Measurements from ENCODE around the gene FSTL4. TPM values are rescaled to one million over a fixed set of nuclear protein-coding genes. Genes with fewer than 3 reads are reported as not detected.

The FSTL4 gene
- total RNA-seq, 6 donors from 2014 or later: 0.49 to 4.6 (median 1.1) TPM

DNA sequence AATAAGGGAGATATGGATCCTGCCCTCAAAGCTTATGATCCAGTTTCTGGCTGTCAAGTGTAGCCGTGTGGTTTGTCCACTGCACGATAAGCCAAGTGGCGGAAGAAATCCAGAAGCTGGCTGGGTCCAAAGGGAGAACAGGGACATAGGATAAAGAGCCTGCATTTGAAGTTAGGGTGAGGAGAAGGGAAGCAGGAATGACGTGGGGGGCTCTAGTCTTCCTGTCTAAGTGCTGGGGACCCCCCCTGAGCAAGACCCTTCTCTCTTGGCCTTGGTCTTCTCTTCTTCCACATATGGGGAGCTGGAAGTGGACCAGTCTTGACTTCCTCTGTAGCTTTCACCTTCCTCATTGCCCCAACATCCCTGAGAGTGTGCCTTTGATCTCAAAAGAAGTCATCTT is 186.6 kb downstream of the FSTL4 start:
- 87 to 91% methylated on average over 4 of the region's 4 CpGs for WGBS, 2 donors
- Histone ChIP-seq H3K27ac (no peak overlapping the region), H3K27me3 (no peaks in the 10 kb centered on the region), H3K4me3 (no peak overlapping the region), H3K9me3 (no peaks in the 10 kb centered on the region), H3K4me1 (peaks cover 0 to 6% (median 4%) of the 10 kb centered on the region in 4 donors), H3K36me3 (no peaks in the 10 kb centered on the region)
- no peak for ATAC-seq (ENCODE audit: low FRiP score in 2 of 2)
- TF ChIP-seq POLR2A (IDR thresholded peaks at IDR 0.05) (no peak), EP300 (IDR thresholded peaks at IDR 0.05) (no peak), POLR2AphosphoS5 (IDR thresholded peaks at IDR 0.05) (no peak)
- TF ChIP-seq, protein P1, sequence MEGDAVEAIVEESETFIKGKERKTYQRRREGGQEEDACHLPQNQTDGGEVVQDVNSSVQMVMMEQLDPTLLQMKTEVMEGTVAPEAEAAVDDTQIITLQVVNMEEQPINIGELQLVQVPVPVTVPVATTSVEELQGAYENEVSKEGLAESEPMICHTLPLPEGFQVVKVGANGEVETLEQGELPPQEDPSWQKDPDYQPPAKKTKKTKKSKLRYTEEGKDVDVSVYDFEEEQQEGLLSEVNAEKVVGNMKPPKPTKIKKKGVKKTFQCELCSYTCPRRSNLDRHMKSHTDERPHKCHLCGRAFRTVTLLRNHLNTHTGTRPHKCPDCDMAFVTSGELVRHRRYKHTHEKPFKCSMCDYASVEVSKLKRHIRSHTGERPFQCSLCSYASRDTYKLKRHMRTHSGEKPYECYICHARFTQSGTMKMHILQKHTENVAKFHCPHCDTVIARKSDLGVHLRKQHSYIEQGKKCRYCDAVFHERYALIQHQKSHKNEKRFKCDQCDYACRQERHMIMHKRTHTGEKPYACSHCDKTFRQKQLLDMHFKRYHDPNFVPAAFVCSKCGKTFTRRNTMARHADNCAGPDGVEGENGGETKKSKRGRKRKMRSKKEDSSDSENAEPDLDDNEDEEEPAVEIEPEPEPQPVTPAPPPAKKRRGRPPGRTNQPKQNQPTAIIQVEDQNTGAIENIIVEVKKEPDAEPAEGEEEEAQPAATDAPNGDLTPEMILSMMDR (IDR thresholded peaks at IDR 0.05): no peak
- no peak for DNase-seq

GRCh38 chr5:133425222-133425621 is 187.1 kb downstream of the FSTL4 start:
- Histone ChIP-seq H3K27me3 (no peaks in the 10 kb centered on the region), H3K27ac (no peak overlapping the region), H3K36me3 (no peaks in the 10 kb centered on the region), H3K9me3 (no peaks in the 10 kb centered on the region), H3K4me3 (no peak overlapping the region), H3K4me1 (peaks cover 0 to 6% (median 4%) of the 10 kb centered on the region in 4 donors)
- WGBS, 2 donors: 92% methylated on average over 5 of the region's 5 CpGs
- no peak for ATAC-seq (ENCODE audit: low FRiP score in 2 of 2)
- no peak for TF ChIP-seq POLR2AphosphoS5 (IDR thresholded peaks at IDR 0.05)
- TF ChIP-seq EP300 (IDR thresholded peaks at IDR 0.05): no peak
- no peak for TF ChIP-seq POLR2A (IDR thresholded peaks at IDR 0.05)
- TF ChIP-seq, protein P1 (IDR thresholded peaks at IDR 0.05): no peak
- DNase-seq: no peak

- ATAC-seq (ENCODE audit: low FRiP score in 2 of 2) (peak; percentile 81 to 85), DNase-seq (peak; percentile 67 to 91)
- H3K9me3 ChIP-seq: no peaks in the 10 kb centered on the region
- H3K27me3 ChIP-seq: no peaks in the 10 kb centered on the region
- WGBS, 2 donors: 33 to 42% methylated on average over 20 to 26 of the region's 30 CpGs
- H3K4me1 ChIP-seq: peaks cover 0 to 6% (median 4%) of the 10 kb centered on the region in 4 donors
- TF ChIP-seq POLR2A (IDR thresholded peaks at IDR 0.05): no peak
- TF ChIP-seq, protein P1 (IDR thresholded peaks at IDR 0.05): peak; percentile 85 to 96 (median 92)
- no peaks in the 10 kb centered on the region for H3K36me3 ChIP-seq
- no peak overlapping the region for H3K27ac ChIP-seq
- no peak overlapping the region for H3K4me3 ChIP-seq
These were observed 188.6 kb downstream of the FSTL4 start for GRCh38 chr5:133423618-133424282.

DNA sequence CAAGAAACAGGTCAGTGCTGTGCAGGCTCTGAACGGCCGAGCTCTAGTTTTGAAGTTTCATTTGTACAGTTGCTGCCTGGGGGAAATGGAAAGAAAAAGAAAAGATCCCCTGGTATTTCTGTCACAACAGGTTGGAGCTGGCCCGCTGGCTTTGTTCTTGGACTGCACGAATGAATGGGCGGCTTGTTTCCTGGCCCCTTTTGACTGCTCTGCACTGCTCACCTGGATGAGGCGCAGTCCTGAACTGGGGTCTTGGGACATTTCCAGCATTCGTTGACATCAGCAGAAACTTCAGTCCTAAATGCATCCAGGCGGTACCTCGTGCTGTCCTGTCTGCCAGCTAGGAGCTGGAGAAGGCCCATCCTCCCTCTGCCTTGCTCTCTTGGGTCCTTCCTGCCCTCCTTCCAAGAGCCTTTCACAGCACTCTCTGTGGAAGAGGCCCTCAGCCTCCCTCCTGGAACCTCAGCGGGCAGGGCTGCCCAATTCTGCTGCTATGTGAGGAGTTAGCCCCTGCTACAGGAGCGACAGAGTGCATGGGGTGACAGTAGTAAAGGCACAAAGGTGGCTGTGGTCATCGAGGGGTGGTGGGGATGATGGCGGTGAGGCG is 189.2 kb downstream of the FSTL4 start:
- ATAC-seq (ENCODE audit: low FRiP score in 2 of 2): peak in 1 of 2 donors; percentile 16
- Histone ChIP-seq H3K4me1 (peaks cover 0 to 6% (median 4%) of the 10 kb centered on the region in 4 donors), H3K9me3 (no peaks in the 10 kb centered on the region), H3K27me3 (no peaks in the 10 kb centered on the region), H3K27ac (no peak overlapping the region), H3K4me3 (no peak overlapping the region), H3K36me3 (no peaks in the 10 kb centered on the region)
- DNase-seq: no peak
- 87 to 89% methylated on average over 10 to 14 of the region's 14 CpGs for WGBS, 2 donors
- TF ChIP-seq, protein P1 (IDR thresholded peaks at IDR 0.05): no peak
- TF ChIP-seq POLR2A (IDR thresholded peaks at IDR 0.05): no peak
- no peak for TF ChIP-seq POLR2AphosphoS5 (IDR thresholded peaks at IDR 0.05)
- TF ChIP-seq EP300 (IDR thresholded peaks at IDR 0.05): no peak

Data from upper lobe of left lung (tissue), 6 donors.